Smooth muscle cell of bladder (primary cell): Measurements from ENCODE around the gene CEP89. TPM values are rescaled to one million over a fixed set of nuclear protein-coding genes. Genes with fewer than 3 reads are reported as not detected.

Source experiments
- total RNA-seq: library from RNA; depleted of rRNA; stranded (reverse); fragments of >200 nt; gene quantifications from 2 replicates; pipeline ENCODE4 v1.2.3, GENCODE V29; 2014

CEP89 gene
- 5.1 and 7.5 TPM in 2 replicates for total RNA-seq

GRCh38 chr19:32971715-32972540, at the start of gene CEP89, which contains the start of gene FAAP24:
Gene CEP89, minus strand, starts transcription at chr19:32971958. Its CDS starts 84 bp downstream, at chr19:32971874.
Gene FAAP24, plus strand, starts transcription at chr19:32972242. Its CDS starts 955 bp downstream, at chr19:32973197.

GRCh38 chr19:32869369-32869965, 102.3 kb downstream of the CEP89 start, which contains the start of gene SLC7A9:
Gene SLC7A9, minus strand, starts transcription at chr19:32869767. Its CDS starts 1,233 bp downstream, at chr19:32868534.

Other genes with a start within 250 kb of the CEP89 start
- gene SLC7A9, start 102.2 kb downstream of the CEP89 start, total RNA-seq, result 0.28 TPM in 1 of 2 replicates, not detected in the other
- 0.85 and 0.92 TPM in 2 replicates for gene FAAP24, start 284 bp upstream of the CEP89 start, total RNA-seq
- gene RHPN2, start 92.9 kb upstream of the CEP89 start, total RNA-seq, result 2.2 and 3.1 TPM in 2 replicates
- gene GPATCH1, start 109.2 kb upstream of the CEP89 start, total RNA-seq, result 5.3 and 8.3 TPM in 2 replicates
- gene WDR88, start 160.2 kb upstream of the CEP89 start, total RNA-seq, result not detected in 2 replicates
- gene LRP3, start 222.4 kb upstream of the CEP89 start, total RNA-seq, result 24.0 and 28.8 TPM in 2 replicates